IMR-90 (cell line): ENCODE results near the gene MAGI1. TPM values are rescaled to one million over a fixed set of nuclear protein-coding genes. Genes with fewer than 3 reads are reported as not detected.

Experiments used
- ATAC-seq: fragments of 200-7000 bp; cut with Tn5 transposase; 2 replicates; pipeline ENCODE4 v1.9.1; 2020; ENCODE audit warnings: low read depth, mild to moderate bottlenecking, moderate library complexity
- BruUV-seq: library from RNA; stranded (reverse); fragments of 400-500 nt; replicated peaks from 2 replicates; lab custom pipeline; 2021; lab: Mats Ljungman, UMichigan
- CTCF ChIA-PET: fragments of 300-600 bp; formaldehyde crosslinking; extraction: SDS; loops from one replicate; lab custom pipeline; 2021; ENCODE audit warnings: antibody characterized with exemption; lab: Yijun Ruan, JAX
- POLR2A ChIA-PET: fragments of 300-600 bp; sonication (Branson Sonifier 250); formaldehyde crosslinking; loops from one replicate; lab custom pipeline; 2022; ENCODE audit warnings: antibody characterized with exemption; ENCODE audit not compliant: unreplicated experiment; lab: Charles Lee
- DNase-seq: peaks from one replicate; pipeline ENCODE4 v3.0.0; 2013
- H2AFZ ChIP-seq: replicated peaks from 2 replicates; pipeline ENCODE3; 2013; ENCODE audit warnings: low read length, mild to moderate bottlenecking; ENCODE audit not compliant: poor library complexity
- H2AK5ac ChIP-seq: 2 replicates; pipeline ENCODE4 v1.6.1; 2013; ENCODE audit warnings: low read depth, low read length, inconsistent platforms
- H2AK9ac ChIP-seq: replicated peaks from 2 replicates; pipeline ENCODE3; 2013; ENCODE audit warnings: mild to moderate bottlenecking, low read depth, low read length, moderate library complexity; ENCODE audit not compliant: poor library complexity
- H2BK120ac ChIP-seq: 2 replicates; pipeline ENCODE4 v1.6.1; 2013; ENCODE audit warnings: low read depth, low read length, inconsistent platforms
- H2BK15ac ChIP-seq: 3 replicates; pipeline ENCODE4 v1.6.1; 2013; ENCODE audit warnings: low read depth, low read length, inconsistent platforms
- H2BK20ac ChIP-seq: 2 replicates; pipeline ENCODE4 v1.6.1; 2013; ENCODE audit warnings: low read depth, mild to moderate bottlenecking, inconsistent platforms, low read length, moderate library complexity
- H2BK5ac ChIP-seq: 2 replicates; pipeline ENCODE4 v1.6.1; 2013; ENCODE audit warnings: mild to moderate bottlenecking, low read depth, low read length, inconsistent platforms; ENCODE audit not compliant: poor library complexity, severe bottlenecking
- H3K14ac ChIP-seq: replicated peaks from 2 replicates; pipeline ENCODE4 v1.6.1; 2013; ENCODE audit warnings: low read depth, low read length, inconsistent platforms
- H3K18ac ChIP-seq: 2 replicates; pipeline ENCODE4 v1.6.1; 2013; ENCODE audit warnings: low read depth, low read length, control low read depth
- H3K23ac ChIP-seq: 2 replicates; pipeline ENCODE4 v1.6.1; 2013; ENCODE audit warnings: low read depth, low read length, inconsistent platforms
- H3K27ac ChIP-seq: 2 replicates; pipeline ENCODE4 v1.5.1; 2013; ENCODE audit warnings: mild to moderate bottlenecking, control low read depth, low read length; ENCODE audit not compliant: insufficient read depth
- H3K27me3 ChIP-seq: 2 replicates; pipeline ENCODE4 v1.6.1; 2013; ENCODE audit warnings: low read length; ENCODE audit not compliant: control insufficient read depth, insufficient read depth
- H3K36me3 ChIP-seq: 2 replicates; pipeline ENCODE4 v1.6.1; 2013; ENCODE audit warnings: low read length, mixed read lengths; ENCODE audit not compliant: control insufficient read depth, insufficient read depth
- H3K4ac ChIP-seq: 2 replicates; pipeline ENCODE4 v1.6.1; 2013; ENCODE audit warnings: low read depth, low read length, inconsistent platforms
- H3K4me1 ChIP-seq: 2 replicates; pipeline ENCODE4 v1.6.1; 2013; ENCODE audit warnings: low read length, mixed read lengths; ENCODE audit not compliant: control insufficient read depth, insufficient read depth
- H3K4me2 ChIP-seq: 2 replicates; pipeline ENCODE4 v1.6.1; 2013; ENCODE audit warnings: low read depth, mild to moderate bottlenecking, control low read depth, low read length, moderate library complexity
- H3K4me3 ChIP-seq: 2 replicates; pipeline ENCODE4 v1.5.1; 2013; ENCODE audit warnings: low read depth, mild to moderate bottlenecking, control low read depth, low read length, moderate library complexity; ENCODE audit not compliant: insufficient read depth
- H3K56ac ChIP-seq: 2 replicates; pipeline ENCODE4 v1.6.1; 2013; ENCODE audit warnings: low read length, inconsistent platforms; ENCODE audit not compliant: insufficient read depth; ENCODE audit errors: extremely low read depth
- H3K79me1 ChIP-seq, 2 experiments: 2 replicates each; pipeline ENCODE4 v1.6.1; 2013; ENCODE audit warnings: low read length in 2 of 2, inconsistent platforms in 1 of 2, low read depth in 1 of 2
- H3K9ac ChIP-seq: 2 replicates; pipeline ENCODE4 v1.6.1; 2013; ENCODE audit warnings: low read depth, low read length, control low read depth
- H3K9me1 ChIP-seq: 2 replicates; pipeline ENCODE4 v1.6.1; 2013; ENCODE audit warnings: low read length, inconsistent platforms; ENCODE audit not compliant: insufficient read depth
- H3K9me3 ChIP-seq: 2 replicates; pipeline ENCODE4 v1.6.1; 2013; ENCODE audit warnings: low read length; ENCODE audit not compliant: control insufficient read depth, insufficient read depth
- H4K20me1 ChIP-seq: 2 replicates; pipeline ENCODE4 v1.6.1; 2013; ENCODE audit warnings: low read length, inconsistent platforms; ENCODE audit not compliant: insufficient read depth
- H4K5ac ChIP-seq: 2 replicates; pipeline ENCODE4 v1.6.1; 2013; ENCODE audit warnings: mild to moderate bottlenecking, low read depth, low read length, control low read depth
- H4K8ac ChIP-seq, 2 experiments: 2 replicates each; pipeline ENCODE4 v1.6.1; 2013; ENCODE audit warnings: low read depth in 2 of 2, low read length in 2 of 2, control low read depth in 1 of 2, inconsistent platforms in 1 of 2
- H4K91ac ChIP-seq: 2 replicates; pipeline ENCODE4 v1.6.1; 2013; ENCODE audit warnings: low read depth, low read length, inconsistent platforms; ENCODE audit not compliant: insufficient read depth
- BHLHE40 ChIP-seq: fragments of 150-350 bp; IDR thresholded peaks from 2 replicates; pipeline ENCODE4 v1.6.1; 2016; ENCODE audit warnings: mild to moderate bottlenecking, low read depth, low read length
- CEBPB ChIP-seq: IDR thresholded peaks from 2 replicates; pipeline ENCODE4 v1.6.1; 2012; ENCODE audit warnings: low read depth, low read length, improper control_type of control experiment
- CHD1 ChIP-seq: IDR thresholded peaks from 2 replicates; pipeline ENCODE4 v1.6.1; 2012; ENCODE audit warnings: low read depth, low read length, improper control_type of control experiment
- FOS ChIP-seq: fragments of 150-350 bp; IDR thresholded peaks from 2 replicates; pipeline ENCODE4 v1.6.1; 2016; ENCODE audit warnings: low read depth, low read length
- MAFK ChIP-seq: IDR thresholded peaks from 2 replicates; pipeline ENCODE4 v1.6.1; 2012; ENCODE audit warnings: low read depth, low read length, improper control_type of control experiment
- MAZ ChIP-seq: IDR thresholded peaks from 2 replicates; pipeline ENCODE4 v1.6.1; 2012; ENCODE audit warnings: low read depth, mild to moderate bottlenecking, low read length, improper control_type of control experiment, moderate library complexity, borderline replicate concordance
- MXI1 ChIP-seq: IDR thresholded peaks from 2 replicates; pipeline ENCODE4 v1.6.1; 2012; ENCODE audit warnings: low read depth, mild to moderate bottlenecking, low read length, moderate library complexity, borderline replicate concordance
- NFE2L2 ChIP-seq: fragments of 150-350 bp; IDR thresholded peaks from 2 replicates; pipeline ENCODE4 v1.6.1; 2016; ENCODE audit warnings: low read depth, mild to moderate bottlenecking, low read length
- POLR2A ChIP-seq: IDR thresholded peaks from 2 replicates; pipeline ENCODE4 v1.6.1; 2012; ENCODE audit warnings: mild to moderate bottlenecking, low read depth, low read length
- RAD21 ChIP-seq: IDR thresholded peaks from 2 replicates; pipeline ENCODE4 v1.6.1; 2012; ENCODE audit warnings: low read length, improper control_type of control experiment
- RCOR1 ChIP-seq: IDR thresholded peaks from 2 replicates; pipeline ENCODE4 v1.6.1; 2012; ENCODE audit warnings: mild to moderate bottlenecking, low read length, improper control_type of control experiment; ENCODE audit not compliant: insufficient replicate concordance
- RFX5 ChIP-seq: IDR thresholded peaks from 2 replicates; pipeline ENCODE4 v1.8.0; 2012; ENCODE audit warnings: low read depth, mild to moderate bottlenecking, low read length, moderate library complexity
- SMC3 ChIP-seq: fragments of 150-350 bp; IDR thresholded peaks from 2 replicates; pipeline ENCODE4 v1.6.1; 2016; ENCODE audit warnings: low read depth, mild to moderate bottlenecking, antibody characterized with exemption, low read length, moderate library complexity
- WGBS, 2 experiments: methylation state at CpG; one replicate each; pipeline versions ENCODE4 v1.1.5 to v1.1.7; 2013; ENCODE audit warnings: missing lambda C conversion rate in 2 of 2; ENCODE audit not compliant: insufficient read length in 1 of 2; ENCODE audit errors: extremely low coverage in 2 of 2; 5-methylcytosine and 5-hydroxymethylcytosine counted together
- dilution Hi-C: fragments of 300-500 bp; cut with HindIII; formaldehyde crosslinking; loops from one replicate; pipeline ENCODE4 v1.14.3; 2018; ENCODE audit warnings: low sequenced_read_pairs; ENCODE audit not compliant: unreplicated experiment
- in situ Hi-C: fragments of 300-500 bp; cut with MboI; formaldehyde crosslinking; loops from 3 replicates; pipeline ENCODE4 v1.14.3; 2019; ENCODE audit warnings: low sequenced_read_pairs, inconsistent platforms, mixed read lengths
- intact Hi-C: fragments of 100-400 bp; cut with micrococcal nuclease; formaldehyde crosslinking; loops from 2 replicates; pipeline ENCODE4 v1.10.0; 2022
- polyA plus RNA-seq, 3 experiments: library from polyadenylated mRNA; depleted of rRNA; stranded (reverse); fragments of >200 nt; gene quantifications; 2 replicates each; pipeline ENCODE4 v1.2.3, GENCODE V29; 2012; ENCODE audit warnings: low replicate concordance in 1 of 3
- total RNA-seq: library from RNA; depleted of rRNA; stranded (reverse); fragments of >200 nt; gene quantifications from 2 replicates; pipeline ENCODE4 v1.2.3, GENCODE V29; 2012
- TF ChIP-seq, protein P1 (sequence below): fragments of 150-350 bp; IDR thresholded peaks from 2 replicates; pipeline ENCODE4 v1.6.1; 2017; ENCODE audit warnings: mild to moderate bottlenecking, antibody characterized with exemption, low read length, low read depth
- TF ChIP-seq, protein P2 (sequence below): fragments of 150-350 bp; IDR thresholded peaks from 2 replicates; pipeline ENCODE4 v1.6.1; 2016; ENCODE audit warnings: low read depth, mild to moderate bottlenecking, low read length, moderate library complexity, borderline replicate concordance
- TF ChIP-seq, protein P3 (sequence below): conservative IDR thresholded peaks from 2 replicates; pipeline ENCODE4 v1.5.1; 2012; ENCODE audit warnings: mild to moderate bottlenecking, low read depth, low read length, improper control_type of control experiment

MAGI1 gene
- total and polyA plus RNA-seq, 2 of the 4 experiments (the other 2 are of a cell fraction), result 14.5 to 24.2 TPM

DNA sequence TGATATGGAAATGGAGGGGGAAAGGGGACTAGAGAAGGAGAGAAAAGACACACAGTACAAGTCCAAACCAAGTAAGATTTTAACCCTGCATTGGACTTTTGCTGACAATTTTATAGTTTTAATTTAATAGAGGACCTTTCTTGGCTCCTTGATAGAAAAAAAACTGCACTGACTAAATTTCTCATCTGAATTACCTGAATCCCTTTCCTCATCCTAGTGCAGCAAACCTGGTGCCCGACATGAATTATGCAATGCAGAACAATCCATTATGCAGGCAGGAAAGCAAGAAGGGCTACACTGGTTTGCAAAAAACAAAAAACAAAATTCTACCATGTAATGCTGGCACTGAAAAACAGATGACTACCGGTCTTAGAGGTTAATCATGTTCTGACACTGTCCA, 15.5 kb downstream of the MAGI1 start:
- Histone ChIP-seq H4K91ac (no peak overlapping the region), H2AFZ (no peak overlapping the region), H3K9ac (no peak overlapping the region), H3K14ac (no peak overlapping the region), H3K9me1 (peaks cover 7% of the 10 kb centered on the region), H3K23ac (no peak overlapping the region), H3K4ac (no peak overlapping the region), H3K4me2 (no peak overlapping the region), H2AK9ac (no peak overlapping the region), H2AK5ac (no peak overlapping the region), H3K36me3 (no peaks in the 10 kb centered on the region), H3K56ac (no peak overlapping the region), H3K4me3 (no peak overlapping the region), H2BK5ac (no peak overlapping the region), H2BK120ac (no peak overlapping the region), H3K4me1 (peaks cover 2% of the 10 kb centered on the region), H4K20me1 (peaks cover 38% of the 10 kb centered on the region; the same call in 1 of the 2 replicates), H4K8ac (no peak overlapping the region), H3K27me3 (no peaks in the 10 kb centered on the region), H3K27ac (no peak overlapping the region), H3K18ac (no peak overlapping the region), H2BK20ac (no peak overlapping the region), H2BK15ac (no peak overlapping the region), H3K9me3 (no peaks in the 10 kb centered on the region), H3K79me1 (peaks cover 27 to 70% of the 10 kb centered on the region in 2 experiments), H4K5ac (no peak overlapping the region)
- dilution Hi-C loops, result no loop called here
- CTCF ChIA-PET, result no interaction called here
- no CpG with 5 or more reads among the region's 2 CpGs for WGBS, 2 experiments
- in situ Hi-C loops, result no loop called here
- POLR2A ChIA-PET, result no interaction called here
- DNase-seq, result no peak
- BruUV-seq, result no TSS peak
- no peak for TF ChIP-seq SMC3
- TF ChIP-seq MAZ, result no peak
- TF ChIP-seq CEBPB, result no peak
- TF ChIP-seq, protein P1, sequence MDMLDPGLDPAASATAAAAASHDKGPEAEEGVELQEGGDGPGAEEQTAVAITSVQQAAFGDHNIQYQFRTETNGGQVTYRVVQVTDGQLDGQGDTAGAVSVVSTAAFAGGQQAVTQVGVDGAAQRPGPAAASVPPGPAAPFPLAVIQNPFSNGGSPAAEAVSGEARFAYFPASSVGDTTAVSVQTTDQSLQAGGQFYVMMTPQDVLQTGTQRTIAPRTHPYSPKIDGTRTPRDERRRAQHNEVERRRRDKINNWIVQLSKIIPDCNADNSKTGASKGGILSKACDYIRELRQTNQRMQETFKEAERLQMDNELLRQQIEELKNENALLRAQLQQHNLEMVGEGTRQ, result no peak
- no peak for TF ChIP-seq BHLHE40
- TF ChIP-seq, protein P2, sequence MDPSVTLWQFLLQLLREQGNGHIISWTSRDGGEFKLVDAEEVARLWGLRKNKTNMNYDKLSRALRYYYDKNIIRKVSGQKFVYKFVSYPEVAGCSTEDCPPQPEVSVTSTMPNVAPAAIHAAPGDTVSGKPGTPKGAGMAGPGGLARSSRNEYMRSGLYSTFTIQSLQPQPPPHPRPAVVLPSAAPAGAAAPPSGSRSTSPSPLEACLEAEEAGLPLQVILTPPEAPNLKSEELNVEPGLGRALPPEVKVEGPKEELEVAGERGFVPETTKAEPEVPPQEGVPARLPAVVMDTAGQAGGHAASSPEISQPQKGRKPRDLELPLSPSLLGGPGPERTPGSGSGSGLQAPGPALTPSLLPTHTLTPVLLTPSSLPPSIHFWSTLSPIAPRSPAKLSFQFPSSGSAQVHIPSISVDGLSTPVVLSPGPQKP, result no peak
- no peak for TF ChIP-seq MAFK
- TF ChIP-seq RFX5, result no peak
- TF ChIP-seq MXI1, result no peak
- no peak for TF ChIP-seq NFE2L2
- TF ChIP-seq RCOR1, result no peak
- no peak for TF ChIP-seq CHD1
- no peak for TF ChIP-seq FOS
- TF ChIP-seq POLR2A, result no peak
- TF ChIP-seq, protein P3, sequence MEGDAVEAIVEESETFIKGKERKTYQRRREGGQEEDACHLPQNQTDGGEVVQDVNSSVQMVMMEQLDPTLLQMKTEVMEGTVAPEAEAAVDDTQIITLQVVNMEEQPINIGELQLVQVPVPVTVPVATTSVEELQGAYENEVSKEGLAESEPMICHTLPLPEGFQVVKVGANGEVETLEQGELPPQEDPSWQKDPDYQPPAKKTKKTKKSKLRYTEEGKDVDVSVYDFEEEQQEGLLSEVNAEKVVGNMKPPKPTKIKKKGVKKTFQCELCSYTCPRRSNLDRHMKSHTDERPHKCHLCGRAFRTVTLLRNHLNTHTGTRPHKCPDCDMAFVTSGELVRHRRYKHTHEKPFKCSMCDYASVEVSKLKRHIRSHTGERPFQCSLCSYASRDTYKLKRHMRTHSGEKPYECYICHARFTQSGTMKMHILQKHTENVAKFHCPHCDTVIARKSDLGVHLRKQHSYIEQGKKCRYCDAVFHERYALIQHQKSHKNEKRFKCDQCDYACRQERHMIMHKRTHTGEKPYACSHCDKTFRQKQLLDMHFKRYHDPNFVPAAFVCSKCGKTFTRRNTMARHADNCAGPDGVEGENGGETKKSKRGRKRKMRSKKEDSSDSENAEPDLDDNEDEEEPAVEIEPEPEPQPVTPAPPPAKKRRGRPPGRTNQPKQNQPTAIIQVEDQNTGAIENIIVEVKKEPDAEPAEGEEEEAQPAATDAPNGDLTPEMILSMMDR, result no peak
- TF ChIP-seq RAD21, result no peak
- intact Hi-C loops, result no loop called here
- no peak for ATAC-seq
